ENCODE data around the gene FAM168A. TPM values are rescaled to one million over a fixed set of nuclear protein-coding genes. Genes with fewer than 3 reads are reported as not detected.

Gene FAM168A
- total RNA-seq, 1 experiment from 2014 or later: 21.1 TPM

GRCh38 chr11:73559743-73560142, 38.2 kb downstream of the FAM168A start:
- no peak overlapping the region for H4K91ac ChIP-seq (ENCODE audit: insufficient read length, low read depth, low read length)
- H2AFZ ChIP-seq (ENCODE audit: low read length): no peak overlapping the region
- H3K18ac ChIP-seq (ENCODE audit: insufficient read length, low read depth, low read length): no peak overlapping the region
- no peak overlapping the region for H2AK5ac ChIP-seq (ENCODE audit: insufficient read length, low read length)
- H2BK20ac ChIP-seq (ENCODE audit: low read depth, low read length, poor library complexity, severe bottlenecking): no peak overlapping the region
- H3K23me2 ChIP-seq (ENCODE audit: insufficient read length, low read depth, low read length, poor library complexity, severe bottlenecking): no peaks in the 10 kb centered on the region
- H3K4me1 ChIP-seq (ENCODE audit: insufficient read depth, low read length): peaks cover 5% of the 10 kb centered on the region
- H3T11ph ChIP-seq (ENCODE audit: low read length): no peak overlapping the region
- H3K79me1 ChIP-seq (ENCODE audit: insufficient read depth, low read depth, low read length, poor library complexity, severe bottlenecking): peaks cover 3% of the 10 kb centered on the region
- Mint-ChIP-seq H3K4me3 (no peak overlapping the region), H3K9me3 (no peaks in the 10 kb centered on the region), H3K27ac (no peak overlapping the region; a peak in 1 of 7 replicates), H3K4me1 (peaks cover 9 to 14% of the 10 kb centered on the region in 2 experiments), H3K27me3 (ENCODE audit: low read depth) (no peaks in the 10 kb centered on the region), H3K36me3 (ENCODE audit: insufficient read depth in 1 of 3, low read depth in 3 of 3) (no peaks in the 10 kb centered on the region; a peak in 1 of 7 replicates)
- no peak overlapping the region for H3K14ac ChIP-seq (ENCODE audit: insufficient read depth, low read length)
- H2BK15ac ChIP-seq (ENCODE audit: low read depth, low read length): no peak overlapping the region
- no peak overlapping the region for H3K4me2 ChIP-seq (ENCODE audit: insufficient read depth, insufficient read length, low read length)
- no peaks in the 10 kb centered on the region; the same call in 1 of the 2 replicates for H3K79me2 ChIP-seq (ENCODE audit: insufficient read depth, low read length)
- no peak overlapping the region for H4K5ac ChIP-seq (ENCODE audit: insufficient read length, low read depth, low read length)
- H3K23ac ChIP-seq (ENCODE audit: insufficient read length, low read depth, low read length): no peak overlapping the region
- no peak overlapping the region for H2BK5ac ChIP-seq (ENCODE audit: insufficient read length, low read length)
- no peak overlapping the region for H3K27ac ChIP-seq (ENCODE audit: insufficient read length, low read depth, low read length)
- H2BK120ac ChIP-seq (ENCODE audit: low read depth, low read length, poor library complexity, severe bottlenecking): no peak overlapping the region
- no peak overlapping the region for H3K56ac ChIP-seq (ENCODE audit: insufficient read length, low read depth, low read length)
- H4K8ac ChIP-seq (replicated peaks; ENCODE audit: insufficient read length, low read depth, low read length): no peak overlapping the region
- no peak overlapping the region for H3K4ac ChIP-seq (ENCODE audit: low read depth, low read length)
- no peak overlapping the region for H2BK12ac ChIP-seq (ENCODE audit: insufficient read length, low read depth, low read length)
- no peak for TF ChIP-seq CTCF (conservative IDR thresholded peaks at IDR 0.05)
- DNase-seq: no peak
- no peaks in the 10 kb centered on the region for H3K27me3 ChIP-seq (ENCODE audit: insufficient read depth, low read length)
- no peak overlapping the region for H3K9ac ChIP-seq (ENCODE audit: extremely low read depth, insufficient read length, low read length)
- no peaks in the 10 kb centered on the region for H3K9me3 ChIP-seq (ENCODE audit: control insufficient read depth, low read depth, low read length)
- H4K20me1 ChIP-seq (ENCODE audit: control insufficient read depth, insufficient read depth, insufficient read length): no peaks in the 10 kb centered on the region
